Smooth muscle cell of the coronary artery (primary cell): ENCODE measurements around the gene ALX3. TPM values are rescaled to one million over a fixed set of nuclear protein-coding genes. Genes with fewer than 3 reads are reported as not detected.

Experiments used
- total RNA-seq: library from RNA; depleted of rRNA; stranded (reverse); fragments of >200 nt; gene quantifications from 2 replicates; pipeline ENCODE4 v1.2.3, GENCODE V29; 2014; ENCODE audit warnings: low replicate concordance

The ALX3 gene
- not detected in 2 replicates for total RNA-seq

GRCh38 chr1:110070671-110071242 is at the start of gene ALX3:
ALX3 (minus strand) TSS chr1:110070672; CDS start chr1:110070612, 60 bp downstream.

GRCh38 chr1:110112143-110112542 is 41.7 kb upstream of the ALX3 start, which contains the start of gene UBL4B:
UBL4B (plus strand) TSS chr1:110112443; CDS start chr1:110112535, 92 bp downstream.

DNA sequence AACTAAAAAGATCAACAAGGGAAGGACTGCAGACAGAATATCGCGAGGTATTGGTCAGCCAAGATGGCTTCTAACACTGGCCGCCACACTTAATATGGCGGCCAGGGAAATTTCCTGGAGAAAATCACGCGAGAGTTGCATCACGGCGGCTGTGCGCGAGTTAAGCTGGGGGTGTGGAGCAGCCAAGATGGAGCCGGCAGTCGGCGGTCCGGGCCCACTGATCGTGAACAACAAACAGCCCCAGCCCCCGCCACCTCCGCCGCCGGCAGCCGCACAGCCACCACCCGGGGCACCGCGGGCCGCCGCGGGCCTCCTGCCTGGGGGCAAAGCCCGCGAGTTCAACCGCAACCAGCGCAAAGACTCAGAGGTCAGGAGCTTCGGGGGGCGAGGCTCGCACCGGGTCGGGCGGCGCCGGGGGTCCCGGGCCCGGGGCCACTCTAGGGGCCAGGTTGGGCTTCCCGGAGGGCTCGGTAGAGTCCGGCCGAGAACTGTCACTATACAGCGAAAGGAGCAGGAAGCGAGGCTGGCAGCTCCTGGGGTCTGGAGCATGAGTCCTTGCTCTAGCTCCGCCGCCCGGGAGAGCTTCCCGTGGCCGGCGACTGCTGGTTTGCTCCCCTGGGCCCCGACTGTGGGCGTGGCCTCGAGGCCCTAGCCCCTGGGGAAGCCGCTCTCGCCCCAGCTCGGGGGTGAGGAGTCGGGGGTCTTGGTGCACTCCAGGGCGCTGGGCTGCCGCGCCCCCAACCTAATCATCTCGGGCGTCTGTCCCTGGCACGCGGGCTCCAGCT is 35.8 kb downstream of the ALX3 start, which contains the start of gene STRIP1:
STRIP1 (plus strand) TSS at position 174 of the 785 bp plus-strand sequence; CDS start at position 188, 14 bp downstream.

Other genes with a start within 250 kb of the ALX3 start
- 13.6 and 60.3 TPM in 2 replicates for gene CSF1, start 159.8 kb downstream of the ALX3 start, total RNA-seq
- 58.8 and 59.9 TPM in 2 replicates for gene AHCYL1, start 85.9 kb downstream of the ALX3 start, total RNA-seq
- gene STRIP1, start 36.0 kb downstream of the ALX3 start, total RNA-seq, result 35.9 and 61.7 TPM in 2 replicates
- gene UBL4B, start 41.8 kb upstream of the ALX3 start, total RNA-seq, result not detected in 2 replicates
- under 0.01 and 0.82 TPM in 2 replicates for gene SLC6A17, start 79.8 kb upstream of the ALX3 start, total RNA-seq
- gene KCNC4, start 139.6 kb upstream of the ALX3 start, total RNA-seq, result 1.2 and 5.3 TPM in 2 replicates